H1 (cell line): Measurements from ENCODE around the gene TPM2. TPM values are rescaled to one million over a fixed set of nuclear protein-coding genes. Genes with fewer than 3 reads are reported as not detected.

Experiments
- GTF2F1 ChIP-seq: IDR thresholded peaks from 2 replicates; pipeline ENCODE4 v1.6.1; 2012; ENCODE audit warnings: low read depth, low read length, improper control_type of control experiment, borderline replicate concordance
- JUND ChIP-seq: IDR thresholded peaks from 2 replicates; pipeline ENCODE4 v1.6.1; 2011; ENCODE audit warnings: mild to moderate bottlenecking, improper control_type of control experiment, low read length
- KDM1A ChIP-seq: fragments of 200-600, 300-600 bp; sonication (generic); IDR thresholded peaks from 2 replicates; pipeline ENCODE4 v1.7.1; 2016; ENCODE audit warnings: mild to moderate bottlenecking, low read length, borderline replicate concordance
- KDM4A ChIP-seq: IDR thresholded peaks from one replicate; pipeline ENCODE4 v1.7.1; 2012; ENCODE audit warnings: low read depth, mild to moderate bottlenecking, moderate library complexity, low read length, inconsistent platforms; ENCODE audit not compliant: severe bottlenecking
- MAFK ChIP-seq: IDR thresholded peaks from 2 replicates; pipeline ENCODE4 v1.6.1; 2012; ENCODE audit warnings: low read depth, mild to moderate bottlenecking, improper control_type of control experiment, low read length
- NRF1 ChIP-seq: IDR thresholded peaks from 2 replicates; pipeline ENCODE4 v1.6.1; 2011; ENCODE audit warnings: mild to moderate bottlenecking, low read depth, low read length, improper control_type of control experiment
- PHF8 ChIP-seq: fragments of 200-600 bp; sonication (generic); conservative IDR thresholded peaks from 2 replicates; pipeline ENCODE4 v1.7.1; 2012; ENCODE audit warnings: low read depth, mild to moderate bottlenecking, inconsistent platforms, low read length, moderate library complexity
- RFX5 ChIP-seq: IDR thresholded peaks from 2 replicates; pipeline ENCODE4 v1.6.1; 2011; ENCODE audit warnings: low read depth, low read length, improper control_type of control experiment, borderline replicate concordance
- SIX5 ChIP-seq: IDR thresholded peaks from 2 replicates; pipeline ENCODE4 v1.6.1; 2011; ENCODE audit warnings: mild to moderate bottlenecking, low read depth, low read length
- TEAD4 ChIP-seq: IDR thresholded peaks from 2 replicates; pipeline ENCODE4 v1.6.1; 2012; ENCODE audit warnings: low read depth, low read length, inconsistent platforms, mixed read lengths
- YY1 ChIP-seq: IDR thresholded peaks from 2 replicates; pipeline ENCODE4 v1.6.1; 2011; ENCODE audit warnings: low read depth, mild to moderate bottlenecking, low read length
- polyA plus RNA-seq, 7 experiments: library from polyadenylated mRNA; depleted of rRNA in 3 of 7; stranded (reverse) in 5 of 7; unstranded in 2 of 7; fragments of >200 nt in 5 of 7; fragments of 200-250 nt in 2 of 7; gene quantifications; 1 replicate in 5 of 7; 2 replicates in 1 of 7; 4 replicates in 1 of 7; pipeline versions ENCODE4 v1.2.1 to v1.2.3, GENCODE V29; 2011 to 2013; ENCODE audit warnings: missing spikeins in 2 of 7, mixed read lengths in 2 of 7
- total RNA-seq: library from RNA; stranded (reverse); fragmentation: NEBNext Ultra II Directional; extraction: Animal tissue kit (Norgen Biotek cat#: 25700); gene quantifications from 2 replicates; pipeline ENCODE4 v1.2.1, GENCODE V29; 2021
- TF ChIP-seq, protein P1 (sequence below): IDR thresholded peaks from 2 replicates; pipeline ENCODE4 v1.6.1; 2012; ENCODE audit warnings: low read length, inconsistent platforms
- TF ChIP-seq, protein P2 (sequence below), 3 experiments: IDR thresholded peaks; 1 replicate in 2 of 3; 2 replicates in 1 of 3; pipeline versions ENCODE4 v1.5.1 to v1.6.1; 2011; ENCODE audit warnings: low read length in 3 of 3, mild to moderate bottlenecking in 3 of 3, inconsistent platforms in 2 of 3, low read depth in 1 of 3, moderate library complexity in 1 of 3; ENCODE audit not compliant: insufficient read depth in 1 of 3; ENCODE audit errors: control extremely low read depth in 1 of 3

Gene TPM2
- total and polyA plus RNA-seq, 2 of the 8 experiments (the other 6 are each of a cell fraction or from before 2014, with no cell fraction given) = 62.5 to 181 TPM

GRCh38 chr9:35732800-35733541 is 43.2 kb upstream of the TPM2 start (continued):
- TF ChIP-seq, protein P1, sequence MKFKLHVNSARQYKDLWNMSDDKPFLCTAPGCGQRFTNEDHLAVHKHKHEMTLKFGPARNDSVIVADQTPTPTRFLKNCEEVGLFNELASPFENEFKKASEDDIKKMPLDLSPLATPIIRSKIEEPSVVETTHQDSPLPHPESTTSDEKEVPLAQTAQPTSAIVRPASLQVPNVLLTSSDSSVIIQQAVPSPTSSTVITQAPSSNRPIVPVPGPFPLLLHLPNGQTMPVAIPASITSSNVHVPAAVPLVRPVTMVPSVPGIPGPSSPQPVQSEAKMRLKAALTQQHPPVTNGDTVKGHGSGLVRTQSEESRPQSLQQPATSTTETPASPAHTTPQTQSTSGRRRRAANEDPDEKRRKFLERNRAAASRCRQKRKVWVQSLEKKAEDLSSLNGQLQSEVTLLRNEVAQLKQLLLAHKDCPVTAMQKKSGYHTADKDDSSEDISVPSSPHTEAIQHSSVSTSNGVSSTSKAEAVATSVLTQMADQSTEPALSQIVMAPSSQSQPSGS = no peak
- TF ChIP-seq GTF2F1 = no peak
- no peak for TF ChIP-seq SIX5
- no peak for TF ChIP-seq RFX5
- TF ChIP-seq MAFK = no peak
- no peak for TF ChIP-seq NRF1
- TF ChIP-seq, protein P2, sequence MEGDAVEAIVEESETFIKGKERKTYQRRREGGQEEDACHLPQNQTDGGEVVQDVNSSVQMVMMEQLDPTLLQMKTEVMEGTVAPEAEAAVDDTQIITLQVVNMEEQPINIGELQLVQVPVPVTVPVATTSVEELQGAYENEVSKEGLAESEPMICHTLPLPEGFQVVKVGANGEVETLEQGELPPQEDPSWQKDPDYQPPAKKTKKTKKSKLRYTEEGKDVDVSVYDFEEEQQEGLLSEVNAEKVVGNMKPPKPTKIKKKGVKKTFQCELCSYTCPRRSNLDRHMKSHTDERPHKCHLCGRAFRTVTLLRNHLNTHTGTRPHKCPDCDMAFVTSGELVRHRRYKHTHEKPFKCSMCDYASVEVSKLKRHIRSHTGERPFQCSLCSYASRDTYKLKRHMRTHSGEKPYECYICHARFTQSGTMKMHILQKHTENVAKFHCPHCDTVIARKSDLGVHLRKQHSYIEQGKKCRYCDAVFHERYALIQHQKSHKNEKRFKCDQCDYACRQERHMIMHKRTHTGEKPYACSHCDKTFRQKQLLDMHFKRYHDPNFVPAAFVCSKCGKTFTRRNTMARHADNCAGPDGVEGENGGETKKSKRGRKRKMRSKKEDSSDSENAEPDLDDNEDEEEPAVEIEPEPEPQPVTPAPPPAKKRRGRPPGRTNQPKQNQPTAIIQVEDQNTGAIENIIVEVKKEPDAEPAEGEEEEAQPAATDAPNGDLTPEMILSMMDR (IDR thresholded peaks at IDR 0.05; ENCODE audit: control extremely low read depth in 1 of 3, insufficient read depth in 1 of 3, low read depth in 1 of 3, low read length in 3 of 3) = peak in 2 of 3 experiments; percentile 14 to 37; a peak in 2 of 4 replicates
- no peak for TF ChIP-seq YY1
- TF ChIP-seq TEAD4 = peak; percentile 92
- TF ChIP-seq JUND = no peak
- no peak for TF ChIP-seq KDM4A
- TF ChIP-seq PHF8 = no peak
- no peak for TF ChIP-seq KDM1A
